ENCODE results near the gene FAM187B.

The FAM187B gene

DNA sequence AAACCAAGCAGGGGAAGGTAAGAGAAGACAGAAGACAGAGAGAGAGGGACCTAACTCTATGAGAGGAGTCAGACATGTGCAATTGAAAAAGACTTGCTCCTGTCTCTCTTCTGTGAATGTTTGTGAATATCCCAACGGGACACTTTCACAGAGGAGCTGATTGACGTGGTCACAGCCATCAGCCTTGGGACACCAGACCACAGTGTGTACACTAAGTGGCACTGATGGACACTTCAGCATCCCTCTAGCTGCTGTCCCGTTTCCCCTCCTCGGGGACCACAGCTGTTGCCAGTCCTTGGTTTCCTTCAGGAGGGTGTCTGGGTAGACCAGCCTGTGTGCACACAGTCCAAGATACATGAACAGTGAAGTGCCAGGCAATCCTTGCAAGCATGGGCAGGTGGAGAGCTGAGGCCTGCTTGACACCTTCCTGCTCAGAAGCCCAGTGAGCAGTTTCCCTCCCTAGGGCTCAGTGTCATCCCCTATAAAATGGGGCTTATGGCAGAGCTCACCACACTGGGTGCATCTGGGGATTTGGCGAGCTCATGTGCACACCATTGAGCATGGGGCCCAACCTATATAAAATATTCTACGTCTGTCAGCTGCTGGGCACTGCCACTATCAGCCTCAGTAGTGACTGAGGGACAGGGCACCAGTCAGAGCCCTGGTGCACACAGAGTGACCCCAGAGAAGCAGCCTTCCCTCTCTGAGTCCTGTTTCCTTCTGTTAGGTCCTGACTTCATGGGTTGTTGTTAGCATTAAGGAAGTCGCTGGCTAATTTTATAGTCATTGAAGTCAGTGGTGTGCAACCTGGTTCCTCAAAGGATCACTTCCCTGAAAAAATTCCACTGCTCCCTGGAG is 36.0 kb upstream of the FAM187B start:
- H3F3A ChIP-seq (ENCODE audit: insufficient read depth, low read length), result no peaks in the 10 kb centered on the region
- no peak overlapping the region for H2AFZ ChIP-seq (ENCODE audit: low read length)
- no peaks in the 10 kb centered on the region for H3K9me3 ChIP-seq (ENCODE audit: low read length)
- H3K27me3 ChIP-seq (ENCODE audit: insufficient read depth, low read length), result no peaks in the 10 kb centered on the region
- no peak for TF ChIP-seq EZH2 (IDR thresholded peaks at IDR 0.05; ENCODE audit: borderline replicate concordance, low read length)
- TF ChIP-seq, protein P1, sequence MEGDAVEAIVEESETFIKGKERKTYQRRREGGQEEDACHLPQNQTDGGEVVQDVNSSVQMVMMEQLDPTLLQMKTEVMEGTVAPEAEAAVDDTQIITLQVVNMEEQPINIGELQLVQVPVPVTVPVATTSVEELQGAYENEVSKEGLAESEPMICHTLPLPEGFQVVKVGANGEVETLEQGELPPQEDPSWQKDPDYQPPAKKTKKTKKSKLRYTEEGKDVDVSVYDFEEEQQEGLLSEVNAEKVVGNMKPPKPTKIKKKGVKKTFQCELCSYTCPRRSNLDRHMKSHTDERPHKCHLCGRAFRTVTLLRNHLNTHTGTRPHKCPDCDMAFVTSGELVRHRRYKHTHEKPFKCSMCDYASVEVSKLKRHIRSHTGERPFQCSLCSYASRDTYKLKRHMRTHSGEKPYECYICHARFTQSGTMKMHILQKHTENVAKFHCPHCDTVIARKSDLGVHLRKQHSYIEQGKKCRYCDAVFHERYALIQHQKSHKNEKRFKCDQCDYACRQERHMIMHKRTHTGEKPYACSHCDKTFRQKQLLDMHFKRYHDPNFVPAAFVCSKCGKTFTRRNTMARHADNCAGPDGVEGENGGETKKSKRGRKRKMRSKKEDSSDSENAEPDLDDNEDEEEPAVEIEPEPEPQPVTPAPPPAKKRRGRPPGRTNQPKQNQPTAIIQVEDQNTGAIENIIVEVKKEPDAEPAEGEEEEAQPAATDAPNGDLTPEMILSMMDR (IDR thresholded peaks at IDR 0.05; ENCODE audit: low read length), result no peak
- no peaks in the 10 kb centered on the region for H3K9me2 ChIP-seq (ENCODE audit: low read depth, low read length)
- no peak overlapping the region; the same call in 1 of the 2 replicates for H3K9ac ChIP-seq (ENCODE audit: low read length)
- H4K20me1 ChIP-seq (ENCODE audit: insufficient read depth, low read length), result no peaks in the 10 kb centered on the region
- peaks cover 50% of the 10 kb centered on the region; the same call in 1 of the 2 replicates for H3K36me3 ChIP-seq (ENCODE audit: insufficient read depth, low read length)
- peak overlapping the region; percentile 85 for H3K27ac ChIP-seq (ENCODE audit: low read depth, low read length, poor library complexity, severe bottlenecking)
- no peak overlapping the region for H3K4me3 ChIP-seq (ENCODE audit: low read depth, low read length, poor library complexity, severe bottlenecking)
- H3K4me2 ChIP-seq (ENCODE audit: low read length), result no peak overlapping the region
- peaks cover 46% of the 10 kb centered on the region for H3K4me1 ChIP-seq (ENCODE audit: insufficient read depth, low read length, severe bottlenecking)
- no peaks in the 10 kb centered on the region for H3K79me2 ChIP-seq (ENCODE audit: insufficient read depth, low read length)

DNA sequence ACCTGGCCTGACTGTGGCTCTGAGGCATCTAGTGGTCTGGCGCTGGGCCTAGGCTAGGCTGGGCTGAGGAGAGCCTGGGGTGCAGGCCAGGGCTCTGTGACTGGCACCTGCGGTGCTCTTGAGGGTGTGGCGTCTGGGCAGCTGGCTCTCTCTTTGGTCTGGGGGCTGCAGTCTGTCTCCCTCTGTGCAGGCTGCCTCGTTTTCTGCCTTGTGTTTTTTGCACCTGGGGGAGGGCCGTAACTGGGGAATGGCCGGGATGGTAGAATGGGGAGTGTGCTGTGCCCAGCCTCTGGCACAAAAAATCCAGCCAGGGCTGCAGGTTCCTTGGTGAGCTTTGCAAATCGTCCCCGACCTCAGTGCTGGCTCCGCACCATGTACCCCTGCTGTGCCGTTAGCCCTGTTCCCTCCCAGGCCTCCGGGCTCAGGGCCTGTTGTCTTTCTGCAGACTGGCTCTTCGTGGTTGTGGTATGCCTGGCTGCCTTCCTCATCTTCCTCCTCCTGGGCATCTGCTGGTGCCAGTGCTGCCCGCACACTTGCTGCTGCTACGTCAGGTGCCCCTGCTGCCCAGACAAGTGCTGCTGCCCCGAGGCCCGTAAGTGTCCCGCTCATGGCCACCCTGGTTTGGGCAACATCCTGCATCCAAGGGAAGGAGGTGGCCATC is 33.7 kb upstream of the FAM187B start:
- no peaks in the 10 kb centered on the region for H3K79me2 ChIP-seq (ENCODE audit: insufficient read depth, low read length)
- no peak overlapping the region; the same call in 1 of the 2 replicates for H3K9ac ChIP-seq (ENCODE audit: low read length)
- no peak overlapping the region for H2AFZ ChIP-seq (ENCODE audit: low read length)
- peak overlapping the region; percentile 30 for H3K27ac ChIP-seq (ENCODE audit: low read depth, low read length, poor library complexity, severe bottlenecking)
- H3K4me2 ChIP-seq (ENCODE audit: low read length), result no peak overlapping the region
- H3K4me1 ChIP-seq (ENCODE audit: insufficient read depth, low read length, severe bottlenecking), result peaks cover 46% of the 10 kb centered on the region
- no peaks in the 10 kb centered on the region for H3F3A ChIP-seq (ENCODE audit: insufficient read depth, low read length)
- no peak for TF ChIP-seq EZH2 (IDR thresholded peaks at IDR 0.05; ENCODE audit: borderline replicate concordance, low read length)
- TF ChIP-seq, protein P1 (IDR thresholded peaks at IDR 0.05; ENCODE audit: low read length), result no peak
- no peaks in the 10 kb centered on the region for H3K9me2 ChIP-seq (ENCODE audit: low read depth, low read length)
- no peak overlapping the region for H3K4me3 ChIP-seq (ENCODE audit: low read depth, low read length, poor library complexity, severe bottlenecking)
- peaks cover 63% of the 10 kb centered on the region; the same call in 1 of the 2 replicates for H3K36me3 ChIP-seq (ENCODE audit: insufficient read depth, low read length)
- no peaks in the 10 kb centered on the region for H3K27me3 ChIP-seq (ENCODE audit: insufficient read depth, low read length)
- no peaks in the 10 kb centered on the region for H3K9me3 ChIP-seq (ENCODE audit: low read length)
- no peaks in the 10 kb centered on the region for H4K20me1 ChIP-seq (ENCODE audit: insufficient read depth, low read length)

DNA sequence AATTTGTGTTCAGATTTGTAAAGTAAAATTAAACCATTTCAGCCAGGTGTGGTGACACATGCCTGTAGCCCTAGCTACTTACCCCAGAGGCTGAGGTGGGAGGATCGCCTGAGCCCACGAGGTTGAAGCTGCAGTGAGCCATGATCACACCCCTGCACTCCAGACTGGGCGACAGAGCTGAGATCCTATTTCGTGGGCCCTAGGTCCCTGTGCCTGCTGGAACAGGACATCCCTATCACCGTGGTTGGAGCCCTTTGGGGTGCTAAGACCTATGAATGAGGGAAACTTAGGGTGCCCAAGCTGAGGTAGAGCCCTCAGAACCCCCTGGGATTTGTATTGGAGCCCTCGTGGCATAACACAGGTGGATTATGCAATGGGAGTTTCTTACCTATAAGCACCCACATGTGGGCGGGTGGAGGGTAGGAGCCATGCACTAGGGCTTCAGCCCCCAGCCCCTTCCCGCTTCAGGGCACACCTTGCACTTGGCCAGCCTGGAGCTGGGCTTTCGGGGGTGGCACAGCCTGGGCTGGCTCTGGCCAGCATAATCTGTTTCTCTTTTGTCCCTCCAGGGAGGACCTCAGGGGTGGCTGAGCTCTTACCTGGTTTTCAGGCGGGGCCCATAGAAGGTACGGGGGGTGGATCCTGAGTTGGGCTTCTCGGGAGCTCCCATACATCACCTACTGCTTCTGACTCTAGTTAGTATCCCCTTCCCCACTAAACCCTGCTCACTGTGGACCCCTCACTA is 33.0 kb upstream of the FAM187B start:
- Histone ChIP-seq H3K4me3 (ENCODE audit: low read depth, low read length, poor library complexity, severe bottlenecking) (no peak overlapping the region), H3F3A (ENCODE audit: insufficient read depth, low read length) (no peaks in the 10 kb centered on the region), H3K4me2 (ENCODE audit: low read length) (no peak overlapping the region), H3K9me2 (ENCODE audit: low read depth, low read length) (no peaks in the 10 kb centered on the region), H3K27me3 (ENCODE audit: insufficient read depth, low read length) (no peaks in the 10 kb centered on the region), H4K20me1 (ENCODE audit: insufficient read depth, low read length) (no peaks in the 10 kb centered on the region), H2AFZ (ENCODE audit: low read length) (no peak overlapping the region), H3K4me1 (ENCODE audit: insufficient read depth, low read length, severe bottlenecking) (peaks cover 39% of the 10 kb centered on the region), H3K27ac (ENCODE audit: low read depth, low read length, poor library complexity, severe bottlenecking) (peak overlapping the region; percentile 30), H3K36me3 (ENCODE audit: insufficient read depth, low read length) (peaks cover 62% of the 10 kb centered on the region; the same call in 1 of the 2 replicates), H3K79me2 (ENCODE audit: insufficient read depth, low read length) (no peaks in the 10 kb centered on the region), H3K9ac (ENCODE audit: low read length) (no peak overlapping the region; the same call in 1 of the 2 replicates), H3K9me3 (ENCODE audit: low read length) (no peaks in the 10 kb centered on the region)
- TF ChIP-seq, protein P1 (IDR thresholded peaks at IDR 0.05; ENCODE audit: low read length), result no peak
- no peak for TF ChIP-seq EZH2 (IDR thresholded peaks at IDR 0.05; ENCODE audit: borderline replicate concordance, low read length)
